COLO829 (cell line): ENCODE measurements around the gene LY6G6D.

Experiments
- DNase-seq: peaks from one replicate; pipeline ENCODE4 v3.0.0; 2012; ENCODE audit warnings: low spot score

LY6G6D gene

GRCh38 chr6:31720196-31720770 is 5.1 kb downstream of the LY6G6D start:
- DNase-seq = no peak

DNA sequence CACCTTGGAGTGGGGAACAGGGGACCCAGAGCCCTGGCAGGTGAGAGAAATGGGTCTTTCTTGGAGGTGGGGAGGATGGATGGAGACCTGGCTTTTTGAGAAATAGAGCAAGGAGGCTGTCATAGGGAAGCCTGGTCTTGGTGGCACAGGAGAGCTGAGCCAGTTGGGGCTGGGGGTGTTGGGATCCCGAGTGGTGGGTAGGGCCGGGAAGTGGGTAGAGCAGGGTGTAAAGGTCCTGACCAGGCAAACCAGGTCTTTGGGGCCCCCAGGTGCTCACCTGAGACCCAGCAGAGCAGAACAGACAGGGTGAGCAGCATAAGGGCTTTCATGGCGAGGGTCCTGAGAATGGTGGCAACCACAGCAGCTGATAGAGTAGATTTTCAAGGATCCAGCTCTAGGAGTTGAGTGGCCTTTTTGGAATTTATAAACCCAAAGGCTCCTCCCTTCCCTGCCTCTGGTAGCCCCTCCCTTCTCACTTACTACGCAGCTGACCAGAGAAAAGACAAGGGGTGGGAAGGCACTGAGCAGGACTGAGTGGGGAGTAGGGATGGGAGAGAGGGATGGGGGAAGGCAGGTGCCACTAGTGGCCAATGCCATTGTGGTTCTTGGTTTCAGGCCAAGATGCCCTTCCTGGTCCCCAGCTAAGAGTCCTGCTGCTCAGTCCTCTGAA is 6.3 kb downstream of the LY6G6D start, which contains the start of gene LY6G6C:
TSS of gene LY6G6C (minus strand) at position 396 of the 670 bp plus-strand sequence. CDS start at position 329, 67 bp downstream.
- no peak for DNase-seq

GRCh38 chr6:31722173-31722572 is 7.0 kb downstream of the LY6G6D start:
- DNase-seq = no peak

GRCh38 chr6:31723245-31723979 is 8.3 kb downstream of the LY6G6D start, which contains the start of gene MPIG6B:
Gene MPIG6B, plus strand, starts transcription at chr6:31723373. Its CDS starts 11 bp downstream, at chr6:31723384.
- DNase-seq = no peak

- no peak for DNase-seq
These were observed 9.0 kb downstream of the LY6G6D start for GRCh38 chr6:31723980-31724691.

- peak; percentile 84 for DNase-seq
These were observed 10.6 kb downstream of the LY6G6D start for GRCh38 chr6:31725502-31726350.

- DNase-seq = no peak
These were observed 12.0 kb downstream of the LY6G6D start for GRCh38 chr6:31727034-31727716.

GRCh38 chr6:31727717-31728671 is 12.8 kb downstream of the LY6G6D start:
- DNase-seq = no peak

- no peak for DNase-seq
These were observed 13.8 kb downstream of the LY6G6D start, which contains the start of gene DDAH2 for GRCh38 chr6:31728767-31729514. Gene DDAH2, minus strand, starts transcription at chr6:31729299. Its CDS starts 138 bp downstream, at chr6:31729161.

DNA sequence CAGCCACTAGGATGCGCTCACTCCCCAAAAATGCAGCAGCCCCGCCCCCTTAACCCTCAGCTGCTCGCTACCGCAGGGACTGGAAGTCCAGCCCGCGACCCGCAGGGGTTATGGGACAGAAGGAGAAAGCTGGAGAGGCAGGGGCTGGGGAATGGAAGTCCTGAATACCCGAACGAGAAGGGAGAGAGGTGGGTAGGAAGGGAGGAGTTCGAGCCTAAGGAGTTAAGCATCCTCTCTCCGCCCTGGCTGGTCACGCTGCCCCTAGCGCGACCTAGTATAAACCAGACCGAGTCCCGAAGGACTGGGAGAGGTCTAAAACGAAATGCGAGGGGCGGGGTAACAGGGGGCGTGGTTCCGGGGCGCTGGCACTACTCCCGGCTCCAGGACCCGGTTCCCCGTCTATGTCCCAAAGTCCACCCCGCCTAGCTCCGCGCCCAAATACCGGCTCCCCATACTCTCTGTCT is 14.4 kb downstream of the LY6G6D start:
- DNase-seq = peak; percentile 93

DNA sequence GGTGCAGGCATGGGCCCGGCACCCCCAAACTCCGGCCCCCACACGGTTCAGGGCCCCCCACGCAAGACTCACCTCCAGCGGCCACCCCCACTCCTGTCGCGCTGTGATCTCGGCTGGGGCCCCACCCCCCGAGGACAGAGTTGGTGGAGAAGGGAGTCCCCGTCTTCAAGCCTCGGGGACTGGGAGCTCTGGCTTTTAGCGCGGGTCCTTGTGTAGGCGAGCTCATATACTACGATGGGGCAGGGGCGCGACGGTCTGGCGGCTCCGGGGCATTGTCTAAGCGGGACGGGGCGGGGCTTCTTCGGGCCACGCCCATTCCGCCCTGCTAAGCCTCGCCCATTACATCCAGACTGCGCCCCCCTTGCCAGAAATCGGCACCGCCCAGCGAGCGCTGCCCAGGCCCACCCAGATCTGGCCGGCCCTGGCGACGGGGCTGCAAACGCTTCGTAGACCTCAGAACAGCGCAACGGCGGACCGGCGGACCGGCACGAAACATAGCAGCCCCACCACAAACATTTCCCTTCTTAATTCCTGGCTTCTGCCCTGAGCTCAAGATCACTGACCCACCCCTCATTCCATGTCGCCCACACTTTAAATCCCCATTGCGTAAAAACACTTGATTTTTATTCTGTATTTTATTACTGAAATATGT is 15.0 kb downstream of the LY6G6D start:
- DNase-seq = no peak

DNA sequence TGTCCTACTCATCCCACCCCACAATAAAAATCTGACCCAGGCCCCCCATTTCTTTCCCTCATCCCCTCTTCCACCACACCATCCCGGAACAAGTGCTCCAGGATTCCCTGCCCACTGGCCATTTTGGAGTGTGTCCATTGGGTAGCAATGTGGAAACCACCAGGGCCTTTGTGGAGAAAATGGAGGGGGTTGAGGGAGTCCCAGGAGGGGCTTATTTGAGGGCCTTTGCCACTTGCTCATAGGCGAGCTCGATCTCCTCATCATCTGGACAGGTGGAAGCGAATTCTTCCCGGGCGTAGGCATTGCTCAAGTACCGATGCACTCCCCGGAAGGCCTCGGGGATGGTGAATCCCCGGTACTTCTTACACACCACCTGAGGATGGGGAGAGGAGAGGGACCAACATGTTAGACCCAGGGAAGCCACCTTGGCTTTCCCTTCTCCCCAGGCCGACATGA is 15.5 kb downstream of the LY6G6D start:
- DNase-seq = no peak

GRCh38 chr6:31732029-31732428 is 16.9 kb downstream of the LY6G6D start:
- no peak for DNase-seq

DNA sequence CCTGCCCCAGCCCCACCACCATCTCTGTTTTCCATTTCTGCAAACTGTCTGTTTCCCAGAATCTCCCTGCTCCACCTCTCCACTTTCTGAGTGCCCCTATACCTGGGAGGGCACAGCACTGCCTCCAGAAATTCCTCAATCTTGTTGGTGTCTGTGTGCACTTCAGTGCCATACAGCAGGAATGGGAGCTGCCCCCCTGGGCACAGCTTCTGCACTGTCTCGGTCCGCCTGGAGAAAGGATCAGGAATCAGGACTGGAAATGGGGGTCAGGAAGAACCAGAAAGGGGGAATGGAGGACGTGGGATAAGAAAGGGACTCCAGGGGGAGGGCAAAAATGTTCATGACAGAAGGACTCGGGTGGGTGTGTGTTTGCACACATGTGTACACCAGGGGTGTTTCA is 18.6 kb downstream of the LY6G6D start:
- DNase-seq = no peak

DNA sequence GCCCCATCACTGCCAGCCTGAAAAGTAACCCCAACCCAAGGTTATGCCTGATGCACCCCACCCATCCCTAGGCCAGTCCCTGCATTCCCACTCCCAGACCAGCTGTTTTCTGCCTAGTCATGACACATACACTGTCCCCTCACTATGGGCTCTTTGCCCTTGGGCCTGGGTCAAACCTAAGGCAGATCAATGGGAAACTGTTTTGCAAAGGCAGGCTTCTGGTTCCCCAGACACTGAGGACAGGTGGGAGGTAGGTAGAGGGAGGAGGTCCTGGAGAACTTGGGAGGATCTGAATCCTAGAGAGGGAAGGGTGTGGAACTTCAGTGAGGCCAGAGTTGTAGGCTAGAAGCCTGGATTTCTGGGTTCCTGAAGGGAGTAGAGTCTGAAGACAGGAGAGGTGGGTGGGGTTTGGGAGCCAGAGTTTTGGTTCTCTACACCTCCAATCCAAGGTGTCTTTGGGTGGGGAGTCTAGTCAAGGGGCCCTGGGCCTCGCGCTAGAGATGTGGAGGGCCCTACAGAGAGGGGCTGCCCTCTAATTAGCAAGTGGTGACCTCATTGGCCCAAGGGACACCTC is 19.2 kb downstream of the LY6G6D start:
- DNase-seq = no peak

- DNase-seq = no peak
These were observed 19.8 kb downstream of the LY6G6D start for GRCh38 chr6:31734821-31735406.

DNA sequence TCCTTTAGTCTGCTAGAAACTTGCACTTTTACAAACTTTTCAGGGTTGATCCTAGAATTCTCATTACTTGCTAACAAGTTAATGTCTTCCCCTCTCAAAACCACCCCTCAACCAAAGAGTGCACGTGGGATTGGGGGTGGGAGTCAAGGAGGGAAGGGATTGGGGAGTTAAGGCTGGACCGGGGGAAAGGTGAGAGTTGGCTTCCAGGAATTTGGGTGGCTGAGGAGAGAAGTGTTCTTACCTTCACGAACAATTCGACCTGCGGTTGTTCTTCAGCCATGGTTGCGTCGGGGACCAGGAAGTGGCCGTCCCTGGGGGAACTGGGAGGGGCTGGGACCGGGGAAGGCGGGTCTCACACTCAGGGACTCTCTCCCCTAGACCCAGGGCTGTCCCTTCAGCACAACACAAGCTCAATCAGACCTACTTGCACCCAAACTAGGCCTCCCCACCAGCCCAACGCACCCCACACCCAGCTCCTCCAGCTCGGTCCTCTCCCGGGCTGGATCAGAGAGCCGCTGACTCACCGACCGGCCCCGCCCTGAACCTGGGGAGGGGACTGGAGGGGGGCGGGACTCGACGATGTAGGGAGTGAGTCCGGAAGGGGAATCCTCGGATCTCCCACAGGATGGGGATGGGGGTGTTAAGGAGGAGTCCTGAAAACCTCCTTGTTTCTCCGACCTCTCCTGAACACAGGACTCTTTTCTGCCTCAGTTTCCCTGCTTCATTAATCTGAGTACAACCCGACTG is 21.0 kb downstream of the LY6G6D start, which contains the start of gene CLIC1:
TSS of gene CLIC1 (minus strand) at position 510 of the 747 bp plus-strand sequence. CDS start at position 280, 230 bp downstream.
- DNase-seq = peak; percentile 87
